ENCODE results near the gene GON4L.
"Not testable (repeated sequence)": the region's sequence is repeated elsewhere in the genome, so short reads cannot be mapped to it uniquely, and the experiment has no call there.

GON4L gene

DNA sequence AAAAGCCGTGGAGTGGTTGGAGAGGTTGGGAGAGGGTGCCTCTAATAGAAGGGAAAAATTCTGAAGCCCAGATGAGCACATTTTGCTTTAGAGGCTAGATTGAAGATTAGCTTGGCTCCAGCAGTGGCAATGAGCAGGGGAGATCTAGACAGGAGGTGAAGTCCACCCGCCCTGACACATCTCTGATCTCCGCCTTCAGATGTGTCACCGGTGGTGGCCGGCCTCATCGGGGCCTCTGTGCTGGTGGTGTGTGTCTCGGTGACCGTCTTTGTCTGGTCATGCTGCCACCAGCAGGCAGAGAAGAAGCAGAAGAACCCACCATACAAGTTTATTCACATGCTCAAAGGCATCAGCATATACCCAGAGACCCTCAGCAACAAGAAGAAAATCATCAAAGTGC, 10.8 kb upstream of the GON4L start:
- no peak for DNase-seq

DNA sequence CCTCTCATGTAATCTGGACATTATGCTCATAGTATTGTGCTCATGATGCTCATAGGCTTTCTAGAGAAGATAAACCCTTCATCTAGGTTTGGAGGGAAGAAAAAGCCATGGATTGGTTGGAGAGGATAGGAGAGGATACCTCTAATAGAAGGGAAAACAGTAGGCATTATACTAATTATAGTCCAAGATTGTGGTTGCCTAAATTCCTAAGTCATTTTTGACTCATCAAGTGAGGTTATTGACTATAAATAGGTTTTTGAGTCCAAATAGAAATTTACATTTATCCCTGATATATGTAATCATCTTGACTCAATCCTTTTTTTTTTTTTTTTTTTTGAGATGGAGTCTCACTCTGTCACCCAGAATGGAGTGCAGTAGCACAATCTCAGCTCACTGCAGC, 7.4 kb upstream of the GON4L start:
- no peak for DNase-seq

DNA sequence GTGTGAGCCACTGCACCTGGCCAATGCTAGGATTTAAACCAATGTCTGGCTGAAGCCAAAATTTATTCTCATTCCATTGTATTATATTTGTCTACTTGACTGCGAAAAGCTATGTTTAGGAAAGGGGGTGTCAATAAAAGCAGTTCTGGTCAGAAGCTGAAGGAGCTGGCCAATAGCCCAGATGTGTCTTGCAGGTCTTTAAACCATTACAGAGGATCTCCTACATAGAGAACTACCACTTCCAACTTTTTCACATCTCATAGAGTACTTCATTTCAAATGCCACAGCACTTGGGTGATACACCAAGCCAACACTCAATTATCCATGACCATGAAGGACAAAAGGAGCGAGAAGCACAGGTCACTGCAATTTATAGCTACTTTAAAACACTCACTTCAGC, 4.9 kb upstream of the GON4L start:
- no peak for DNase-seq

DNA sequence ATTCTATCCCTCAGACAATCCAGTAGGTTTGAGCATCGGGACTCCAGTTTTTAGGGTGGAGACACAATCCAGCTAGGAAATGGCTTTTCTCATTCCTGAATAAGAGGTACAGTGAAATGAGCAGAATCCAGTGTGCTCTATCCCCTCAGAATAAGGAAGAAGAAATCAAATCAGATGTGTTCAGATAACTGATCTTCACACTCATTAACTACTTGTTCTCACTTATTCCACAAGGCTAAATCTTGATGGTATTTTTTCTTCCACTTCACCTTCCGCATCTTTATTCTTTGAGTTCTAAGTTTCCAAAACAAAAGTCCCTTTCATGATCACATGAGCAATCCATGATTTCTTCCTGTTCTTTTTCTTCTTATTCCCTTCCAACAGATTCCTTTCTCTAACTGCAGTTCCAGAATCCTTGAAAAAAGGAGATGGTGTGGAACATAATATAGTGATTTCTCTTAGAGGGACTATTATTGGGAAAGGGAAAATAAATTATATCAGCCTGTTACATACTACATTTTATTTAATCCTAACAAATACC, 4.0 kb upstream of the GON4L start:
- no peak for DNase-seq

DNA sequence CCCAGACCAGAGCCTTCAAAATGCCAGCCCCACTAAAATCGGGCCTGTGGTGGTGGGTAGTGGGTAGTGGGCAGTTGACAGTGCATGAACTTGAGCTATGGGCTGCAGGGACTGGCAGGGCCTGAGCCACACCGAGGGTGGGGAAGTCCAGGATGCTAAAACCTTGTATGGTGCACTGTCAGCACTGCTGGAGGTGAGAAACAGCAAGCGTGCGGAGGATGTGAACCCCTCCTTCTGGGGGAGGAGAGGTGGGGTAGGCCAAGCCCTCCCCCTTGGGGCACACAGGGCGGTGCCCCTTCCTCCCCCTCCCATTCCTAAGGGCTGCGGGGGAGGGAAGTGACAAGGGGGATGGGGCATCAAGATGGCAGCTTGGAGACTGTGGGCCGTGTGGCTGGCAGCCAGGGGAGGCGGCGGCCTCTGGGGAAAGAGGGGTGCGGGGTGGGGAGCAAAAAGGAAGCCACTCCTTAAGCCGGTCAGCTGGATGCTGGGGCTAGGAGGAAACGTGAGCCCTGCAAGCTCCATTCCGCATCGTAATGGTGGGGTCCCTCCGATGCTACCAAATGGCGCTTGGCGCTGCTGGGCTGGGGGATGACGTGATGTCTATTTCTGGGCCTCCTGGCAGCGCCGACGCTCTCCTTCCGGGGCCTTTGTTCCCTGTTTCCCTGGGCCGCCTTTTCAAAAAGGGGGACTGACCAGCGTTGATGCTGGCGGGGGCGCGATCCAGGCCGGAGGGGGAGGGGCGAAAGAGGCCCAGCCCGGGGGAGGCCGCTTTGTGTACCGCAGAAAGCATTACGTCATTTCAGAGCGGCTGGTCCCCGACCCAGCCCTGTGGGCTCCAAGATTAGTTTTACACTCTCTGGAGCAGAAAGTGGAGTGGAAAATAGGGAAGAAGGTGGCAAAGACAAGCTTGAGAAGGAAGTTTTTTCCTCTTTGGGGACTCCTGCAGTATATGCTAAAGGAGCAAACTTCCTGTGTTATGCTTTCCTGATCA, 3.2 kb upstream of the GON4L start:
- peak; percentile 86 for DNase-seq

DNA sequence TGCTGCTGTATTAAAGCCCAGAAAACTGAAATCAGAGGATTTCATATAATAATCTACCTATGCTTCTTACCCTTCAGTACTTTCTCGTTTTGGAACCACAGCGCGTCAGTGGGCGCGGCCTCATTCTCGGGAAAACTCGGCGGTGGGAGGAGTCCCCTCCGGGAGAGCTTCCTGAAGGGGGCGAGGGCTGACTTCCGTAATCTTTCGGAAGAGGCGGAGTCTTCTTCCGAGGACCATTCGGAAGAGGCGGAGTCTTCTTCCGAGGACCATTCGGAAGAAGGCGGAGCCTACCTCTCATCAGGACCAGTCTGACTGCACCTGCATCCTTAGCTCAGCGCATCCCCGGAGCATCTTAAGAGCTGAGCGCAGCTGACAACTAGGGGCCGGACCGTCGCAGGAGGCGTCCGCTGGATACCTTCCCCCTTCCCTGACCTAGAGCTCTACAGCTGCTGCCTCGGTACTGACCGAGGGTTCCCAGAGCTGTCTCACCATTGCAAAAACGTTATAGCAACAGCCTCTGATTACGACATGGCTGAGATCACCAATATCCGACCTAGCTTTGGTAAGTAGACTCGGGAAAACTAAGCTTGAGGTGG, 2.3 kb upstream of the GON4L start, which contains the start of gene SYT11:
Gene SYT11, plus strand, starts transcription at position 334 of the 596 bp plus-strand sequence. Its CDS starts 195 bp downstream, at position 529.
- peak; percentile 96 for DNase-seq

DNA sequence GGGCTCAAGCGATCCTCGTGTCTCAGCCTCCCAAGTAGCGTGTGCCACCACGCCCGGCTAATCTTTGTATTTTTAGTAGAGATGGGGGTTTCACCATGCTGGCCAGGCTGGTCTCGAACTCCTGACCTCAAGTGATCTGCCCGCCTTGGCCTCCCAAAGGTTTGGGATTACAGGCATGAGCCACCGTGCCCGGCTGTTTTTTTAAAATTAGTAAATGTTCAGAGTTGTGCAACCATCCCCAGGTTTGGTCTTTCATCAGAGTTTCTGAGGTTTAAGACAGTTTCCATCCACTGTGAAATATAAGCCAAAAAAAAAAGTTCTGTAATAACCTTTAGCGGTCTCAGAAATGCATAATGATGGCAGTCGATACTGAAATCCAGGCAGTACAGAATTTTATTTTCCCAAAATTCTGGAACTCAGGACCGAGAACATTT, 1.8 kb upstream of the GON4L start:
- no peak for DNase-seq

DNA sequence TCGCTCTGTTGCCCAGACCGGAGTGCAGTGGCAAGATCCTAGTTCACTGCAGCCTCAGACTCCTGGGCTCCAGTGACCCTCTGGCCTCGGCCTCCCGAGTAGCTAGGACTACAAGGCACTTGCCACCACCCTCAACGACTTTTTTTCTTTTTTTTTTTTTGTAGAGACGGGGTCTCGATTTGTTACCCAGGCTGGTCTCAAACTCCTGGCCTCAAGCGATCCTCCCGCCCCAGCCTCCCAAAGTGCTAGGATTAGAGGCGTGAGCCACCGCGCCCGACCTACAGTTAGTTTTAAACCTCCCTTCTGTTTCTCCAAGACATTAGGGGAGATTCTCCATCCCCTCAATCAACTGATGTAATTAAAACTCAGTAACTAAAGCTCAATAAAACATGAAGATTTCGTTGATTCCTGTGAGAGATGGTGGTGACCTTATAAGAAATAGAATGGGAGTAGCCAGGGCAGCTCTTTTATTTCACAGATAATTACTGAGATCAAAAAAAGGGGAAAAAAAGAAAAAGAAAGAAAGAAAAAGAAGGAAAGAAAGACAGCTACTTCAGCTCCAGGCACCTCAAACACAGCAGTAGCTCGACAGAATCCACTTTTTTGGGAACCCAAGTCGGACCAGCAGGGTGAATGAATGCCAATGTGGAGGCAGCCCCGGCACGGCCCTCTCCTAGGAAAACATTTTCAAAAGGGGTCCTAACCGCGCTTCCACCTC, 598 bp downstream of the GON4L start:
- DNase-seq, result no peak

DNA sequence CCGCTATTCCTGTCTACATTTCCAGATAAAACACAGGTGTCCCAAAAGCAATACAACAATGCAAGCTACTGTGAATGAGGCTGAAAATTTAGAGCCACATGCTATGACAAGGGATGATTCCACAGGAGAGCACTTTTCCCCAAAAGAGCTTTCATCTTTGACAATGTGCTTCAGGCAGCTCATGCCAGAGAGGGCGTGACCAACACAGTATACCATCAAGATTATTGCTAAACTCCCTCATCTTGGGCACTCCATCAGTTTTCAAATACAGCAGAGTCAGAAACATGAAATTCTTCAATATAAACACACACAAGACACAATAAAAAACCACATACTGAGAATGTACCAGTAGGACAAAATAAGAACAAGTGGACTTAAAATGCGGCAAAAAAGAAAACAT, 6.7 kb downstream of the GON4L start:
- no peak for DNase-seq

DNA sequence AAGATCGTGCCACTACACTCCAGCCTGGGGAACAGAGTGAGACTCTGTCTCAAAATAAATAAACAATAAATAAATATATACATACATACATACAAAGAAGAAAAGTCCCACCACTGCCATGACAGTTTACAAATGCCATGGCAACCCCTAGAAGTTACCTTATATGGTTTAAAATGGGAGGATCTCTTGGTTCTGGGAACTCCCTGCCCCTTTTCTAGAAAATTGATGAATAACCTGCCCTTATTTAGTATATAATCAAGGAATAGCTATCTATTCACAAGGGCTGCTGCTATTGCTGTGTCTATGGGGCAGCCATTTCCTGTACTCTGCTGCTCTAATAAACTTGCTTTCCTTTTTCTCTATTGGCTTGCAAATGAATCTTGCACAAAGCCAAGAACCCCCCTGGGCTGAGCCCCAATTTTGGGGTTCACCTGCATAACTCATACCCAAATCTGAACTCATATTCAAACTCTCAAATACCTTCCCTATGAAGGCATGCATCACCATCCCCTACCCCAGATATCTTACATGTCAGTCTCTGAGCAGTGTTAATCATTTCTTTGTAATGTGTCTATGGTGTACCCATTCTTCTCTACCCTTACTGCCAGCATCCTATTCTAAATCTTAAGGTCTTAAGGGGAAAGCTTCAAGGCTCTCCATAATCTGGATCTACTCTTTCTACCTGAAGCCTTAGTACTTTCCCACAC, 9.0 kb downstream of the GON4L start:
- no peak for DNase-seq

DNA sequence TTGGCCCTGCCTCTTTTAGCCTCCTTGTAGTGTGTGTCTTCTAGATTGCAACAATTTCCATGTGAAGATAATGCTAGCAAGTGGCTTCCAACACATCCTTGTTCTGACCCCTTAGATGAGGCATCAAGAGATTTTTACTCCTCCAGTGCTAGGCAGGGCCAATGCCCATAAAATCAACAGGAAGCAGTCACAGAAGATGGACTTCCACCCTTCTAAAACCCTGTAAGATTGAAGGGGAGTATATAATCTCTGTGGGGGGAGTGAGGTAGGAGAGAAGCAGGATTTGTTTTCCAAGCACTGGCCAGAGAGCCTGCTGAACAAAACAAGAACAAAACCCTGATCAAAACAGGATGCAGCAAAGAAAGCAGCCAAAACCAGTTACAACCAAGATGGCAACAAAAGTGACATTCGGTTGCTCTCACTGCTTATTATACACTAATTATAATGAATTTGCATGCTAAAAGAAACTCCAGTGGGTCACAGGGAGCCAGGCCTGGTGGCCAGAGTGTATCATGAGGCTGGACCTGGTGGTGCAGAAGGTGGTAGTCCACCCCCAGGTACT, 12.1 kb downstream of the GON4L start:
- DNase-seq, result no peak

DNA sequence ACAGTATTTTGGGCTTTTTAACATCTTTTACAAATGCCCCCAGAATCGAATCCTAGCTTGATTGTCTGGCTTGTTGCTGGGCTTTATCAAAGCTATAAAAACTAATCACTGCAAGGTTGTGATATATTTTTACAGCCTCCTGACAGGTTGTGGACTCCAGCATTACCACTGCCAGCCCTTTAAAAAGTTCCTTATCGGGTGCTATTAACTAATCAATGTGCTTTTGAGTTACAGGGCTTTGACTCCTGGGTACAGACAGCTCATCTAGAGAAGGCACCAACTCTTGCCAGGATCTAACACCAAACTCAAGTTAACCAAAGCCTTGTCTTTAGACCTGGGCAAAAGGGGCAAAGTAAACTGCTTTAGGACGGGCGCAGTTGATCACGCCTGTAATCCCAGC, 16.6 kb downstream of the GON4L start:
- no peak for DNase-seq

DNA sequence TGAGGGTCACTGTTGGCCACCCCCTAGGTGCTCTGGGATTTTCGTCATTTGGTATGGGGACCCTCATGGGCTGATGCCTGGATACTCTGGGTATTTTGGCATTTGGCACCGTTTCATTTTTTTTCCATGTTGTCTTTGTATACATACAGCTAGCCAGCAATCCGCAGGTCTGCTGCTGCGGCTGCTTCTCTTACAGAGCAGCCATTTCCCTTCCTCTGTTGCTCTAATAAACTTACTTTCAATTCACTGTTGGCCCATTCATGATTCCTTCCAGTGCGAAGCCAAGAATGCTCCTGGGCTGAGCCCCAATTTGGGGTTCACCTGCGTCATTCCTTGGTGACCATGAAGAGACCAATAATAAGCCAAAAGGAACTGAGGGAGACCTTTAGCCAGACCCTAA, 21.5 kb downstream of the GON4L start:
- DNase-seq, result no peak

DNA sequence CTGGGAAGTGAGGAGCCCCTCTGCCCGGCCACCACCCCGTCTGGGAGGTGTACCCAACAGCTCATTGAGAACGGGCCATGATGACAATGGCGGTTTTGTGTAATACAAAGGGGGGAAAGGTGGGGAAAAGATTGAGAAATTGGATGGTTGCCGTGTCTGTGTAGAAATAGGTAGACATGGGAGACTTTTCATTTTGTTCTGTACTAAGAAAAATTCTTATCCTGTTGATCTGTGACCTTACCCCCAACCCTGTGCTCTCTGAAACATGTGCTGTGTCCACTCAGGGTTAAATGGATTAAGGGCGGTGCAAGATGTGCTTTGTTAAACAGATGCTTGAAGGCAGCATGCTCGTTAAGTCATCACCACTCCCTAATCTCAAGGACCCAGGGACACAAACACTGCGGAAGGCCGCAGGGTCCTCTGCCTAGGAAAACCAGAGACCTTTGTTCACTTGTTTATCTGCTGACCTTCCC, 22.1 kb downstream of the GON4L start:
- DNase-seq, result not testable (repeated sequence)

DNA sequence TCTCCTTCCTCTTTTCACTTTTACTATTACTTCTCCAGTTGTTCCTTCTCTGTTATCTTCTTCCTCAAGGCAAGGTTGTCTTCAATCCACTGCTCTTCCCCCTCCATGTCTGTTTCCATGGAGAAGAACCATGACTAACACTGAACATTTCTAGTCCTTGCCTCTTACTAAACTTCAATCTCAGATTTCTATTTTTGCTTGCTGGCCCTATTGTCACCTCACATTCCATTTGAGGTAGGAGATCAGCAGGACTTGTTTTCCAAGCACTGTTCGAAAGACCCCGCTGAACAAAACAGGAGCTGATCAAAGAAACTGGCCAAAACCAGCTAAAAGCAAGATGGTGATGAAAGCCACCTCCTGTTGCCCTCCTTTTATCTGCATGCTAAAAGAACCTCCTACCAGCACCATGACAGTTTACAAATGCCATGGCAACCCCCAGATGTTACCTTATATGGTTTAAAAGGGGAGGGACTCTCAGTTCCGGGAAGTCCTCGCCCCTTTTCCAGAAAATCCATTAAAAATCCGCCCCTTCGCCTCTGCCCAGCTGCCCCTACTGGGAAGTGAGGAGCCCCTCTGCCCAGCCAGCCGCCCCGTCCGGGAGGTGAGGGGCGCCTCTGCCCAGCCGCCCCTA, 22.6 kb downstream of the GON4L start:
- DNase-seq, result no peak

DNA sequence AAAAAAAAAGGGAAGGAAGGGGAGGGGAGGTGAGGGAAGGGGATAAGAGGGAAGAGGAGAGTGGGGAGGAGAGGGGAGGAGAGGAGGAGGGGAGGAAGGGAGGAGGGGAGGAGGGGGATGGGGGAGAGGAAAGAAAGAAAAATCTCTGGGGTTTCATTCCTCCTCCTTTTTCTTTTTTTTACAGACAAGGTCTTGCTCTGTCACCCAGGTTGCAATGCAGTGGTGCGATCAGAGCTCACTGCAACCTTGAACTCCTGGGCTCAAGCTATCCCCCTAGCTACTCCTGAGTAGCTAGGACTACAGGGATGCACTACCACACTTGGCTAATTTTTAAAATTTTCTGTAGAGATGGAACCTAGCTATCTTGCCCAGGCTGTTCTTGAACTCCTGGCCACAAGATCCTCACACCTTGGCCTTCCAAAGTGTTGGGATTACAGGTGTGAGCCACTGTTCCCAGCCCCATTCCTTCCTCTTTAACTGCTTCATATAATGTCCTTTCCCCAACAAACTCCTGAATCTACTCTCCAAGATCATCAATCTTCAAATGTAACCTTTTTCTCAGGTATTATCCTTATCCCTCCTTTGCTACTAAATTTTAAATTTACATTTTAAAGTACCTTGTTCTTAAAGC, 23.2 kb downstream of the GON4L start:
- DNase-seq, result no peak

DNA sequence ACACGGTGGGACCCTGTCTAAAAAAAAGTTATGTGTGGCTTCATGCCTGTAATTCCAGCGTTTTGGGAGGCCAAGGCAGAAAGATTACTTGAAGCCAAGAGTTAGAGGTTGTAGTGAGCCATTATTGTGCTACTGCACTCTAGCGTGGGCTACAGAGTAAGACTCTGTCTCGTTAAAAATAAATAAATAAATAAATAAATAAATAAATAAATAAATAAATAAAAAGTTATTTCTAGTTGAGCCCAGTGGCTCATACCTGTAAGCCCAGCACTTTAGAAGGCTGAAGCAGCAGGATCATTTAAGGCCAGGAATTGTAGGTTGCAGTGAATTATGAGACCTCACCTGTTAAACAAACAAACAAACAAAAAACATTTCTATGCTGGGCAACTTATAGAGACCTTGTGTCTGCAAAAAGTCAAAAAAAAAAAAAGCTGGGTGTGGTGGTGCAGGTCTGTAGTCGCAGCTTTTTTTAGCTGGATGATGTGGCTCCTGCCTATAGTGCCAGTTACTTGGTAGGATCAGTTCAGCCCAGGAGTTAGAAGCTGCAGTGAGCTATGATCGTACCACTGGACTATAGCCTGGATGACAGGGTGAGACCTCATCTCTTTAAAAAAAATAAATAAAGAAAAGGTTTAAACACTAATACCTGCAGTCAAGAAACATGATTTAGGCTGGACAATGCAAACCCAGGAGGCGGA, 25.6 kb downstream of the GON4L start:
- DNase-seq, result no peak

DNA sequence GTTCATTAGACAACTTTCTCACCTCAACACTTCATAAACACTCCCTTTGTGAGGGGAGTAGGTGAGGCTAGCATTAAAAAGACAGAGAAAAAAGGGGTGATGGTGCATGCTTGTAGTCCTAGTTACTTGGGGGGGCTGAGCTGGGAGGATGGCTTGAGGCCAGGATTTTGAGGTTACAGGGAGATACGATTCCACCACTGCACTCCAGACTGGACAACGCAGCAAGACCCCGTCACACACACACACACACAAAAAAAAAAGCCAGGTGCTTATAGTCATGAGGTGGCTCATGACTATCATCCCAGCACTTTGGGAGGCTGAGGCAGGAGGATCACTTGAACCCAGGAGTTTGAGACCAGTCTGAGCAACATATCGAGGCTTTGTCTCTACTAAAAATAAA, 29.6 kb downstream of the GON4L start:
- no peak for DNase-seq

DNA sequence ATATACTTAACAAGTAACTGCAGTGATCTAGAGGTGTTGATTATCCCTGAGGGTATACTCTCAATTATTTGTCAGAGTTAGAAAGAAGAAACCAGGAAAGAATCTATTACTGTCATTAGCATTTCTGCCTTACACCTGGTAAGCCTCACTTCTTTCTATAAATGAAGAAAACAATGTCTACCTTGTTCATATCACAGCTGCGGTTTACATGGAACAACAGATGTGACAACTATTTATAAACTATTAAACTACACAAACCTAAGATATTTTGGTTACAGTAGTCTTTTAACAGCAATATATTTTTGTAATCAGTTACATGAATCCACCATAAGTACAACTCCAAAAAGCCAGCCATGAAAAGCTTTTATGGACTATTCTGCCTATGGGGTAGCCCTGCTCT, 40.7 kb downstream of the GON4L start:
- no peak for DNase-seq

DNA sequence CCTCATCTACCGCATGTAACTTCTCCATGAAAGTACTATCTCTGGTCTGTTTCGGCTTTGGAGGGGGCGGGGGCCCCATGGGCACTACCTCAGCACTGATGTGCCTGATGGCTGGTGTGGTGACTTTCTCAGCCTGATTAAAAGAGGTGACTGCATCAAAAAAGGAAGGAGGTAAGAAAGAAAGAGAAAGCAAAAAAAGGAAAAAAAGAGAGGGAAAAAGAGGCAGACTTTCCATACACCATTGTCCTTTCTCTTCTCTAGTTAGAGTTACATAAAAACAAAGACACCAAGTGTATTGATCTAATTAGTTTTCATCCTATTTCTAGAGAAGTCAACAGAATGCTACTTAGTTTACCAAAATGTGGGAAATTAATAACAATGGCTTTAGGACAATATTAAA, 43.3 kb downstream of the GON4L start:
- no peak for DNase-seq

DNA sequence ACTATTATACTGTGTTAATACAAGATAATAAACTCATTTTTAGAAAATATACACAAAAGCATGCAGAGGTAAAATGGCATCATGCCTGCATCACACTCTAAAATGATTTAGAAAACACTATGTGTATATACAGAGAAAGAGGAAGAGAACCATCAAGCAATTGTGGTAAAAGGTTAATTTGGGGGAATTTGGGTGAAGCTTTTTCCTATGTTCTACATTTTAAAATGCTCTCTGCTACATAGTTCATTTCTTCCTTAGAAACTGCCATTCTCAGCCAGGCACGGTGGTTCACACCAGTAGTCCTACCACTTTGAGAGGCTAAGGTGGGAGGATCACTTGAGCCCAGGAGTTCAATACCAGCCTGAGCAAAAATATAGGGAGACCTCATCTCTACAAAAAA, 44.1 kb downstream of the GON4L start:
- no peak for DNase-seq

Measured in NCI-H2107 (cell line).